ENCODE data around the gene ABCA8. TPM values are rescaled to one million over a fixed set of nuclear protein-coding genes. Genes with fewer than 3 reads are reported as not detected.

ABCA8 gene
- total and polyA plus RNA-seq, 2 experiments from 2014 or later = not detected

- no peak for TF ChIP-seq CTCF (conservative IDR thresholded peaks at IDR 0.05; ENCODE audit: low read depth in 2 of 2)
- no peak for TF ChIP-seq CREB1 (CRISPR knock-in tag; IDR thresholded peaks at IDR 0.05; ENCODE audit: low read depth)
- no peak for TF ChIP-seq POLR2AphosphoS5 (IDR thresholded peaks at IDR 0.05; ENCODE audit: low read depth)
Observed at GRCh38 chr17:68854452-68854851, 100.7 kb downstream of the ABCA8 start (continued).

DNA sequence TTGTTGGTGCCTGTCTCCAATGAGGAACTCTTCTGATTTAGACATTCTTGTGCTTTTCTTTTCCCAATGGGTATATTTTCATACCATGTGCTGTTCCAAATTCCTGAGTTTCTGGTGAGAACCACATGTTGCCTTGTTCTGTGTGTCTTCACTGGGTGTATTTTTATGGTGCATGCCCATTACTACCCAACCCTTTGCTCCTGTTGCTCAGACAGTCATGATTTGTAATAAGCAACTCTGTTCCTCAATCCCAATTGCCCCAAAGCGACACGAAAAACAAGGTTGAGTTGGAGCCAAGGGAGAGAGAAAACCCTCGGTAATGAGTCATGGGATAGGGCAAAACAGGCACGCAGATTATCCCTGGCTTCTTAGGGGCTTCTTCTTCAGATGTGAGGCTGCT, 101.8 kb downstream of the ABCA8 start:
- TF ChIP-seq ZNF114 (CRISPR knock-in tag; IDR thresholded peaks at IDR 0.05) (no peak), CREB1 (CRISPR knock-in tag; IDR thresholded peaks at IDR 0.05; ENCODE audit: low read depth) (no peak), CTCF (conservative IDR thresholded peaks at IDR 0.05; ENCODE audit: low read depth in 2 of 2) (no peak), EZH2phosphoT487 (IDR thresholded peaks at IDR 0.05; ENCODE audit: unreplicated experiment) (no peak), JUNB (IDR thresholded peaks at IDR 0.05; ENCODE audit: unreplicated experiment) (no peak), NANOG (IDR thresholded peaks at IDR 0.05; ENCODE audit: borderline replicate concordance) (no peak), ZNF331 (CRISPR knock-in tag; IDR thresholded peaks at IDR 0.05; ENCODE audit: low read depth) (no peak)
- TF ChIP-seq, protein P1, sequence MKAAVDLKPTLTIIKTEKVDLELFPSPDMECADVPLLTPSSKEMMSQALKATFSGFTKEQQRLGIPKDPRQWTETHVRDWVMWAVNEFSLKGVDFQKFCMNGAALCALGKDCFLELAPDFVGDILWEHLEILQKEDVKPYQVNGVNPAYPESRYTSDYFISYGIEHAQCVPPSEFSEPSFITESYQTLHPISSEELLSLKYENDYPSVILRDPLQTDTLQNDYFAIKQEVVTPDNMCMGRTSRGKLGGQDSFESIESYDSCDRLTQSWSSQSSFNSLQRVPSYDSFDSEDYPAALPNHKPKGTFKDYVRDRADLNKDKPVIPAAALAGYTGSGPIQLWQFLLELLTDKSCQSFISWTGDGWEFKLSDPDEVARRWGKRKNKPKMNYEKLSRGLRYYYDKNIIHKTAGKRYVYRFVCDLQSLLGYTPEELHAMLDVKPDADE (IDR thresholded peaks at IDR 0.05) = no peak
- H3K4me2 ChIP-seq = no peak overlapping the region
- no peak overlapping the region for H3K4me3 ChIP-seq
- no peaks in the 10 kb centered on the region for H4K20me1 ChIP-seq (replicated peaks; ENCODE audit: insufficient read depth)
- H3K27ac ChIP-seq (ENCODE audit: low read depth) = no peak overlapping the region
- H3K27ac Mint-ChIP-seq = no peak overlapping the region
- DNase-seq (ENCODE audit: low spot score) (no peak), ATAC-seq (no peak)
- no peaks in the 10 kb centered on the region for H3K36me3 ChIP-seq (ENCODE audit: insufficient read depth)
- no peaks in the 10 kb centered on the region for H3K79me2 ChIP-seq (replicated peaks; ENCODE audit: insufficient read depth)
- no peaks in the 10 kb centered on the region for H3K36me3 Mint-ChIP-seq (ENCODE audit: low read depth)
- peaks cover 12% of the 10 kb centered on the region; the same call in 1 of the 2 replicates for H3K9me2 ChIP-seq (ENCODE audit: insufficient read depth)
- no peaks in the 10 kb centered on the region for H3F3A ChIP-seq (replicated peaks; ENCODE audit: low read depth)
- no peak overlapping the region for H3K4me3 Mint-ChIP-seq
- H3K27me3 Mint-ChIP-seq (ENCODE audit: insufficient read depth, low read depth, poor library complexity) = no peaks in the 10 kb centered on the region
- H3K4me1 ChIP-seq (ENCODE audit: insufficient read depth) = no peaks in the 10 kb centered on the region
- no peaks in the 10 kb centered on the region; the same call in 2 of the 3 replicates for H3K9me3 Mint-ChIP-seq
- no peaks in the 10 kb centered on the region for H3K4me1 Mint-ChIP-seq
- no peaks in the 10 kb centered on the region for H3K27me3 ChIP-seq (ENCODE audit: insufficient read depth)
- H2AFZ ChIP-seq = 0 out of 2 replicates have a peak overlapping the region, but pooled peaks have one; percentile 38

Measured in GM23338 (cell line).